NCI-H2029 treated with DMSO at 0.1 percent for 48 hours (cell line): ENCODE results near the gene CDK4.

Experiments used
- DNase-seq: peaks from one replicate; lab custom pipeline; 2025; lab: John Stamatoyannopoulos, UW

CDK4 gene

GRCh38 chr12:57700317-57700716 is 51.8 kb downstream of the CDK4 start:
- no peak for DNase-seq

- no peak for DNase-seq
These were observed 53.7 kb downstream of the CDK4 start for GRCh38 chr12:57698414-57698813.
